ENCODE results near the gene KATNA1. TPM values are rescaled to one million over a fixed set of nuclear protein-coding genes. Genes with fewer than 3 reads are reported as not detected.

Gene KATNA1
- total RNA-seq, 2 donors from 2014 or later: 11.2 to 15.9 TPM

DNA sequence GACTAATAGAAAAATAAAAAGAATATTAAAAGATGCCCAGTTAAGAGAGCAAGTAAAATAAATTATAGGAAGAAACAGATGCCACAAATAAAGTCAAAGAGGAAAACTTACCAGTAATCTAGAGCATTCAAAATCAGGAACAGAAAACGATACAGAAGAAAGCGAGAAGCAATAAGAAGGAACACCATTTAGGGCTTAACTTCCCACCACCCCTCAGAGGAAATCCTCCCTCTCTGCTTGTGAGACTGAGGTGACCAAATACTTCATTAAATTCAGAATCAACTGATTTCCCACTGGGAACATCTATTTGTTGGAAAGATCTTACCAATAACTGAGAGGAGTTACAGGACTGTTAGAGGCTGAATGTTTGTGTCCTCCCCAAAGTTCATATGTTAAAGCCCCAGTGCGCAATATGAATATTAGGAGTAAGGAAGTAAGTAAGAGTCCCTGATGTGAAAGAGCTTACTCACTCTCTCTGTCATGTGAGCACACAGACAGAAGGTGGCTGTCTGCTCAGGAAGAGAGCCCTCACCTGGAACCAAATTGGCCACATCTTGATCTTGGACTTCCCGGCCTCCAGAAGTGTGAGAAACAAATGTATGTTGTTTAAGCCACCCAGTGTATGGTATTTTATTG is 19.5 kb downstream of the KATNA1 start:
- TF ChIP-seq, protein P1, sequence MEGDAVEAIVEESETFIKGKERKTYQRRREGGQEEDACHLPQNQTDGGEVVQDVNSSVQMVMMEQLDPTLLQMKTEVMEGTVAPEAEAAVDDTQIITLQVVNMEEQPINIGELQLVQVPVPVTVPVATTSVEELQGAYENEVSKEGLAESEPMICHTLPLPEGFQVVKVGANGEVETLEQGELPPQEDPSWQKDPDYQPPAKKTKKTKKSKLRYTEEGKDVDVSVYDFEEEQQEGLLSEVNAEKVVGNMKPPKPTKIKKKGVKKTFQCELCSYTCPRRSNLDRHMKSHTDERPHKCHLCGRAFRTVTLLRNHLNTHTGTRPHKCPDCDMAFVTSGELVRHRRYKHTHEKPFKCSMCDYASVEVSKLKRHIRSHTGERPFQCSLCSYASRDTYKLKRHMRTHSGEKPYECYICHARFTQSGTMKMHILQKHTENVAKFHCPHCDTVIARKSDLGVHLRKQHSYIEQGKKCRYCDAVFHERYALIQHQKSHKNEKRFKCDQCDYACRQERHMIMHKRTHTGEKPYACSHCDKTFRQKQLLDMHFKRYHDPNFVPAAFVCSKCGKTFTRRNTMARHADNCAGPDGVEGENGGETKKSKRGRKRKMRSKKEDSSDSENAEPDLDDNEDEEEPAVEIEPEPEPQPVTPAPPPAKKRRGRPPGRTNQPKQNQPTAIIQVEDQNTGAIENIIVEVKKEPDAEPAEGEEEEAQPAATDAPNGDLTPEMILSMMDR (IDR thresholded peaks at IDR 0.05): no peak
- Histone ChIP-seq H3K27ac (no peak overlapping the region), H3K9me3 (no peaks in the 10 kb centered on the region), H3K4me1 (no peaks in the 10 kb centered on the region), H3K36me3 (peaks cover 15% of the 10 kb centered on the region), H3K4me3 (no peak overlapping the region), H3K27me3 (no peaks in the 10 kb centered on the region)
- DNase-seq (ENCODE audit: low spot score): no peak

DNA sequence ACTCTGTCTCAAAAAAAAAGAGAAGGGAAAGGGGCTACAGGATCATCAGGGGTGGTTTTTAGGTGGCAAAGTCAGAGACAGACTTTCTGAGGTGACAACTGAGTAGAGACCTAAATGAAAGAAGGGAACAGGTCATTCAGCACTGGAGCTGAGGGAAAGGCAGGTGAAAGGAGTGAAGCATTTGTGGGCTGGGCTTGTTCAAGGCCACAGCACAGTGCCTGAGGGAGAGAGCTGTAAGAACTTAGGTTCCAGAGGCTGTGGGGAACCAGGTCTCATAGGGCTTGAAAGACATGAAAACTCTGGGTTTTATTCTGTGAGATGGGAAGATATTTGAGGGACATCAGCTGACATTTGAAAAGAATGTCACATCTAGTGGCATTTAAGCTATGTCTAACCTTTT is 20.8 kb downstream of the KATNA1 start:
- Histone ChIP-seq H3K36me3 (peaks cover 20% of the 10 kb centered on the region), H3K27ac (no peak overlapping the region)
- TF ChIP-seq, protein P1 (IDR thresholded peaks at IDR 0.05): no peak

DNA sequence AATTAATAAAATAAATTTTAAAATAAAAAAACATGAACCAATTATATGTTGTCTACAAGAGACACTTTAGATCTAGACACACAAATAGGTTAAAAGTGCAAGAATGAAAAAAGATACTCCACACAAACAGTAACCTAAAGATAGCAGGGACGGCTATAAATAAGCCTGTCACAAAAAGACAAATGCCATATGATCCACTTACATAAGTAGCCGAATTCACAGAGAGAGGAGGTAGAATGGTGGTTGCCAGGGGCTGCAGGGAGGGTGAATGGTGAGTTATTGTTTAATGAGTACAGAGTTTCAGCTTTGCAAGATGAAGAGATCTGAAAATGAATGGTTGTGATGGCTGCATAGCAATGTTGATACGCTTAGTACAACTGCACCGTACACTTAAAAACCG is 32.7 kb downstream of the KATNA1 start:
- no peaks in the 10 kb centered on the region for H3K27me3 ChIP-seq
- peaks cover 12% of the 10 kb centered on the region for H3K36me3 ChIP-seq
- DNase-seq (ENCODE audit: low spot score): no peak
- H3K9me3 ChIP-seq: no peaks in the 10 kb centered on the region
- no peak overlapping the region for H3K4me3 ChIP-seq
- H3K4me1 ChIP-seq: peaks cover 0 to 7% of the 10 kb centered on the region in 2 donors
- TF ChIP-seq, protein P1 (IDR thresholded peaks at IDR 0.05): no peak
- H3K27ac ChIP-seq: no peak overlapping the region

More for the DNA sequence above, 20.8 kb downstream of the KATNA1 start:
- Histone ChIP-seq H3K4me3 (no peak overlapping the region), H3K4me1 (no peaks in the 10 kb centered on the region), H3K9me3 (no peaks in the 10 kb centered on the region), H3K27me3 (no peaks in the 10 kb centered on the region)
- DNase-seq (ENCODE audit: low spot score): no peak

DNA sequence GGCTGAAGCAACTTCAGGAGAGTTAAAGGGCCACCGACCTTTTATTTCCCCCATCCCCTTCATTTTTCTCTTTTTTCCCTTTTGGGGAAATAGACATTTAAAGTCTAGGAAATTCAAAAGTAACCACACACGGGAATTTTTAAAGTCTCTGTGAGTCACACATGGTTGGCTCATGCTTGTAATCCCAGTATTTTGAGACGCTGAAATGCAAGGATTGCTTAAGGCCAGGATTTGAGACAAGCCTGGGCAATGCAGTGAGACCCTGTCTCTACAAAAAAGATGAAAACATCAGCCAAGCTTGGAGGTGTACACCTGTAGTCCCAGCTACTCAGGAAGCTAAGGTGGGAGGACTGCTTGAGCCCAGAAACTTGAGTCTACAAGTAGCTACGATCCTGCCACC is 34.2 kb downstream of the KATNA1 start:
- Histone ChIP-seq H3K4me3 (no peak overlapping the region), H3K27me3 (no peaks in the 10 kb centered on the region), H3K4me1 (peaks cover 0 to 7% of the 10 kb centered on the region in 2 donors), H3K36me3 (no peaks in the 10 kb centered on the region), H3K9me3 (no peaks in the 10 kb centered on the region), H3K27ac (no peak overlapping the region)
- DNase-seq (ENCODE audit: low spot score): no peak
- TF ChIP-seq, protein P1 (IDR thresholded peaks at IDR 0.05): no peak

DNA sequence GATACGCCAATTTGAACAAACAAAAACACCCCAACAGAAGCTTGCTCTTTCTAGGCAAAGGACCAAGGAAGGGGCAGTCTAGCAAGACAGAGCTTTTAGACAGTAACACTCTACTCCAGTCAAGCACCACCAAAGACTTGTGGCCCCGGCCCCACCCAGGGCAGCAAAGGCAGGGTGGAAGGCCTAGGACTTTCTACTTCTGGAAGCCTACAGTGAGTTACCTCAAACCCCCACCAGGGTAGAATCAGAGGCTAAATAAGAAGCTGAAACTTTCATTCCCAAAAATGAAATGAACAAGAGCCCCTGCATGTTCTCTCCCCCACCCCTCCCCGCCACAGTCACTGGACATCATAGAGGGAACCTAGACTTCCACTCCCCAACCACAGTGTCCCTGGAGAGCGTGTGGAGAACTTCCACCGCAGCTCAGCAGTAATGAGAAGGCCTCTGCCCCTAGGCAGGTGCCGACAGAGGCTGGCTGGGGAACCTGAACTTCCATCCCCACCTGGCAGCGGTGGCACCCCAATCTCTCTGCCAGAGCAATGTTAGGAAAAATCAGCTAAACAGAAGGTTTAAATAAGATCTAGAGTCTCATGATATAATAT is 40.0 kb downstream of the KATNA1 start:
- Histone ChIP-seq H3K27me3 (no peaks in the 10 kb centered on the region), H3K9me3 (no peaks in the 10 kb centered on the region), H3K27ac (no peak overlapping the region), H3K36me3 (peaks cover 8% of the 10 kb centered on the region), H3K4me3 (no peak overlapping the region), H3K4me1 (no peaks in the 10 kb centered on the region)
- TF ChIP-seq, protein P1 (IDR thresholded peaks at IDR 0.05): no peak
- no peak for DNase-seq (ENCODE audit: low spot score)
